Neural cell (in vitro differentiated cells): Measurements from ENCODE around the gene STRADA. TPM values are rescaled to one million over a fixed set of nuclear protein-coding genes. Genes with fewer than 3 reads are reported as not detected.

Experiments used
- H2AFZ ChIP-seq: fragments of 200-600, 300-800 bp; sonication (generic), shearing (Covaris generic); 2 replicates; pipeline ENCODE4 v1.6.0; 2014; ENCODE audit warnings: low read depth, mild to moderate bottlenecking, antibody characterized with exemption, low read length, moderate library complexity
- H3F3A ChIP-seq: fragments of 200-600 bp; shearing (Covaris generic); 2 replicates; pipeline ENCODE4 v1.6.1; 2016; ENCODE audit warnings: mild to moderate bottlenecking, moderate library complexity, mixed read lengths, antibody characterized with exemption, low read length; ENCODE audit not compliant: insufficient read depth, poor library complexity, severe bottlenecking
- H3K27ac ChIP-seq: fragments of 200-600, 300-800 bp; sonication (generic), shearing (Covaris generic); 2 replicates; pipeline ENCODE4 v1.5.1; 2014; ENCODE audit warnings: mild to moderate bottlenecking, low read length, moderate library complexity
- H3K27me3 ChIP-seq: fragments of 300-800, 200-600 bp; sonication (generic), shearing (Covaris generic); 2 replicates; pipeline ENCODE4 v1.6.0; 2014; ENCODE audit warnings: mild to moderate bottlenecking, low read depth, low read length, moderate library complexity; ENCODE audit not compliant: insufficient read depth
- H3K36me3 ChIP-seq: fragments of 300-800, 200-600 bp; sonication (generic), shearing (Covaris generic); 2 replicates; pipeline ENCODE4 v1.5.1; 2014; ENCODE audit warnings: mild to moderate bottlenecking, antibody characterized with exemption, low read length, moderate library complexity; ENCODE audit not compliant: insufficient read depth
- H3K4me2 ChIP-seq: fragments of 300-800, 200-600 bp; sonication (generic), shearing (Covaris generic); 2 replicates; pipeline ENCODE4 v1.6.0; 2014; ENCODE audit warnings: mild to moderate bottlenecking, low read length
- H3K4me3 ChIP-seq: fragments of 300-800, 200-600 bp; sonication (generic), shearing (Covaris generic); 2 replicates; pipeline ENCODE4 v1.5.1; 2014; ENCODE audit warnings: mild to moderate bottlenecking, low read length, moderate library complexity
- H3K79me2 ChIP-seq: fragments of 200-600 bp; shearing (Covaris generic); replicated peaks from 2 replicates; pipeline ENCODE4 v1.6.0; 2014; ENCODE audit warnings: mild to moderate bottlenecking, low read length, moderate library complexity; ENCODE audit not compliant: insufficient read depth
- H3K9ac ChIP-seq: fragments of 300-800, 200-600 bp; sonication (generic), shearing (Covaris generic); 2 replicates; pipeline ENCODE4 v1.6.1; 2016; ENCODE audit warnings: mild to moderate bottlenecking, low read length, mixed read lengths
- H3K9me2 ChIP-seq: fragments of 200-600 bp; shearing (Covaris generic); 2 replicates; pipeline ENCODE4 v1.6.1; 2016; ENCODE audit warnings: mild to moderate bottlenecking, low read length, mixed read lengths; ENCODE audit not compliant: insufficient read depth
- H3K9me3 ChIP-seq: fragments of 200-600, 300-800 bp; sonication (generic), shearing (Covaris generic); 2 replicates; pipeline ENCODE4 v1.6.1; 2016; ENCODE audit warnings: mild to moderate bottlenecking, mixed run types, low read length, moderate library complexity, mixed read lengths
- H4K20me1 ChIP-seq: fragments of 200-600 bp; shearing (Covaris generic); 2 replicates; pipeline ENCODE4 v1.6.1; 2016; ENCODE audit warnings: mild to moderate bottlenecking, mixed run types; ENCODE audit not compliant: insufficient read depth
- CTCF ChIP-seq: fragments of 450-650 bp; IDR thresholded peaks from 2 replicates; pipeline ENCODE4 v1.5.1; 2014; ENCODE audit warnings: antibody characterized with exemption, mild to moderate bottlenecking, moderate library complexity; ENCODE audit not compliant: poor library complexity, severe bottlenecking
- EP300 ChIP-seq: fragments of 450-650 bp; conservative IDR thresholded peaks from 2 replicates; pipeline ENCODE4 v1.6.1; 2014; ENCODE audit warnings: antibody characterized with exemption, mild to moderate bottlenecking, moderate library complexity; ENCODE audit not compliant: poor library complexity, severe bottlenecking
- EZH2 ChIP-seq: fragments of 200-600, 300-800 bp; shearing (Covaris generic), sonication (generic); IDR thresholded peaks from 2 replicates; pipeline ENCODE4 v1.6.1; 2014; ENCODE audit warnings: antibody characterized with exemption, low read length, borderline replicate concordance, mild to moderate bottlenecking; ENCODE audit not compliant: insufficient read depth, poor library complexity, severe bottlenecking
- MXI1 ChIP-seq: fragments of 450-650 bp; conservative IDR thresholded peaks from 2 replicates; pipeline ENCODE4 v1.6.1; 2014; ENCODE audit warnings: antibody characterized with exemption, mild to moderate bottlenecking; ENCODE audit not compliant: poor library complexity, severe bottlenecking
- POLR2AphosphoS5 ChIP-seq: IDR thresholded peaks from 2 replicates; pipeline ENCODE4 v1.6.1; 2012
- RAD21 ChIP-seq: fragments of 450-650 bp; conservative IDR thresholded peaks from 2 replicates; pipeline ENCODE4 v1.6.1; 2014; ENCODE audit warnings: antibody characterized with exemption, mild to moderate bottlenecking, moderate library complexity
- REST ChIP-seq: IDR thresholded peaks from 2 replicates; pipeline ENCODE4 v1.6.1; 2012; ENCODE audit warnings: borderline replicate concordance
- SMC3 ChIP-seq: fragments of 450-650 bp; conservative IDR thresholded peaks from 2 replicates; pipeline ENCODE4 v1.6.1; 2014; ENCODE audit warnings: antibody characterized with exemption, mild to moderate bottlenecking, moderate library complexity; ENCODE audit not compliant: poor library complexity
- TAF1 ChIP-seq: IDR thresholded peaks from 2 replicates; pipeline ENCODE4 v1.6.1; 2012; ENCODE audit warnings: low read depth
- polyA plus RNA-seq: library from polyadenylated mRNA; depleted of rRNA; stranded (reverse); fragments of >200 nt; gene quantifications from 2 replicates; pipeline ENCODE4 v1.2.3, GENCODE V29; 2014

Gene STRADA
- polyA plus RNA-seq, 1 donor from 2014 or later: 18.4 TPM

GRCh38 chr17:63741143-63741407, 524 bp downstream of the STRADA start:
- H2AFZ ChIP-seq: peak overlapping the region; percentile 83

GRCh38 chr17:63740464-63741142, 996 bp downstream of the STRADA start:
- H3K9me3 ChIP-seq: no peaks in the 10 kb centered on the region
- peak overlapping the region; percentile 95 for H3K4me3 ChIP-seq
- H3K27me3 ChIP-seq: no peaks in the 10 kb centered on the region
- peaks cover 10% of the 10 kb centered on the region for H3K79me2 ChIP-seq
- no peaks in the 10 kb centered on the region for H4K20me1 ChIP-seq
- H3K36me3 ChIP-seq: no peaks in the 10 kb centered on the region
- H2AFZ ChIP-seq: peak overlapping the region; percentile 83
- no peaks in the 10 kb centered on the region for H3F3A ChIP-seq
- no peaks in the 10 kb centered on the region for H3K9me2 ChIP-seq
- peak overlapping the region; percentile 90 for H3K9ac ChIP-seq
- peak overlapping the region; percentile 81 for H3K4me2 ChIP-seq
- peak overlapping the region; percentile 92 for H3K27ac ChIP-seq
- no peak for TF ChIP-seq POLR2AphosphoS5
- TF ChIP-seq MXI1: no peak
- TF ChIP-seq SMC3: no peak
- no peak for TF ChIP-seq CTCF
- TF ChIP-seq EZH2: no peak
- TF ChIP-seq EP300: no peak
- no peak for TF ChIP-seq TAF1
- no peak for TF ChIP-seq RAD21

More at GRCh38 chr17:63741143-63741407, 524 bp downstream of the STRADA start:
- H3K79me2 ChIP-seq: peaks cover 10% of the 10 kb centered on the region
- H3K27me3 ChIP-seq: no peaks in the 10 kb centered on the region
- H3K4me3 ChIP-seq: peak overlapping the region; percentile 95
- no peaks in the 10 kb centered on the region for H3F3A ChIP-seq
- H3K9me3 ChIP-seq: no peaks in the 10 kb centered on the region
- H3K36me3 ChIP-seq: no peaks in the 10 kb centered on the region
- H3K27ac ChIP-seq: peak overlapping the region; percentile 92
- no peaks in the 10 kb centered on the region for H4K20me1 ChIP-seq
- H3K4me2 ChIP-seq: peak overlapping the region; percentile 81
- H3K9ac ChIP-seq: peak overlapping the region; percentile 90
- no peaks in the 10 kb centered on the region for H3K9me2 ChIP-seq
- TF ChIP-seq POLR2AphosphoS5: no peak
- TF ChIP-seq RAD21: no peak
- TF ChIP-seq CTCF: no peak
- TF ChIP-seq MXI1: no peak
- no peak for TF ChIP-seq SMC3
- no peak for TF ChIP-seq EZH2
- no peak for TF ChIP-seq EP300
- TF ChIP-seq TAF1: no peak
- TF ChIP-seq REST: no peak
